Astrocyte (in vitro differentiated cells and primary cell): Measurements from ENCODE around the gene MYRIP. TPM values are rescaled to one million over a fixed set of nuclear protein-coding genes. Genes with fewer than 3 reads are reported as not detected.
A peak's percentile ranks its signal among the peaks of the same experiment; 100 is the strongest.

Experiments used
- DNase-seq: peaks from one replicate; pipeline ENCODE4 v3.0.0-alpha.2; 2010; ENCODE audit warnings: low read depth
- FAIRE-seq: peaks from 2 replicates; lab custom pipeline; 2011; peaks lifted over from hg19 to GRCh38; lab: Jason Lieb, UNC
- H2AFZ ChIP-seq: 2 replicates; pipeline ENCODE4 v1.6.0; 2012; ENCODE audit warnings: low read depth, low read length, inconsistent platforms
- H3K27ac ChIP-seq: 2 replicates; pipeline ENCODE4 v1.5.1; 2011; ENCODE audit warnings: low read depth, low read length, inconsistent platforms
- H3K27me3 ChIP-seq: 2 replicates; pipeline ENCODE4 v1.6.0; 2011; ENCODE audit warnings: low read length, inconsistent platforms; ENCODE audit not compliant: insufficient read depth
- H3K36me3 ChIP-seq: 2 replicates; pipeline ENCODE4 v1.5.1; 2011; ENCODE audit warnings: low read length, inconsistent platforms; ENCODE audit not compliant: insufficient read depth
- H3K4me1 ChIP-seq: 2 replicates; pipeline ENCODE4 v1.5.1; 2011; ENCODE audit warnings: low read length, inconsistent platforms; ENCODE audit not compliant: insufficient read depth
- H3K4me2 ChIP-seq: 2 replicates; pipeline ENCODE4 v1.6.0; 2012; ENCODE audit warnings: low read length, inconsistent platforms
- H3K4me3 ChIP-seq: 2 replicates; pipeline ENCODE4 v1.5.1; 2011; ENCODE audit warnings: low read depth, mild to moderate bottlenecking, low read length, inconsistent platforms; ENCODE audit not compliant: insufficient read depth
- H3K79me2 ChIP-seq: 2 replicates; pipeline ENCODE4 v1.6.0; 2012; ENCODE audit warnings: mild to moderate bottlenecking, low read length, inconsistent platforms; ENCODE audit not compliant: insufficient read depth
- H3K9ac ChIP-seq: 2 replicates; pipeline ENCODE4 v1.6.0; 2012; ENCODE audit warnings: mild to moderate bottlenecking, low read length, inconsistent platforms
- H3K9me3 ChIP-seq: 2 replicates; pipeline ENCODE4 v1.5.1; 2012; ENCODE audit warnings: low read depth, mild to moderate bottlenecking, low read length, inconsistent platforms; ENCODE audit not compliant: insufficient read depth
- H4K20me1 ChIP-seq: 2 replicates; pipeline ENCODE4 v1.6.0; 2012; ENCODE audit warnings: low read length, inconsistent platforms; ENCODE audit not compliant: insufficient read depth
- H3K27ac Mint-ChIP-seq: one replicate; pipeline ENCODE4 v1.8.0; 2021; ENCODE audit warnings: mild to moderate bottlenecking, mixed read lengths; ENCODE audit not compliant: unreplicated experiment
- H3K27me3 Mint-ChIP-seq: one replicate; pipeline ENCODE4 v1.8.0; 2021; ENCODE audit warnings: low read depth, mixed read lengths; ENCODE audit not compliant: unreplicated experiment
- H3K36me3 Mint-ChIP-seq: one replicate; pipeline ENCODE4 v1.8.0; 2021; ENCODE audit warnings: low read depth, mixed read lengths; ENCODE audit not compliant: unreplicated experiment
- H3K4me1 Mint-ChIP-seq: one replicate; pipeline ENCODE4 v1.8.0; 2021; ENCODE audit warnings: low read depth, mixed read lengths; ENCODE audit not compliant: unreplicated experiment
- H3K4me3 Mint-ChIP-seq: one replicate; pipeline ENCODE4 v1.8.0; 2021; ENCODE audit warnings: mild to moderate bottlenecking, moderate library complexity, mixed read lengths; ENCODE audit not compliant: unreplicated experiment
- H3K9me3 Mint-ChIP-seq: one replicate; pipeline ENCODE4 v1.8.0; 2021; ENCODE audit warnings: mild to moderate bottlenecking, mixed read lengths; ENCODE audit not compliant: unreplicated experiment
- EZH2 ChIP-seq: IDR thresholded peaks from 2 replicates; pipeline ENCODE4 v1.6.1; 2012; ENCODE audit warnings: mild to moderate bottlenecking, low read length, inconsistent platforms; ENCODE audit not compliant: insufficient read depth
- total RNA-seq: library from RNA; stranded (reverse); gene quantifications from 2 replicates; pipeline ENCODE4 v1.2.1, GENCODE V29; 2021
- TF ChIP-seq, protein P1 (sequence below): IDR thresholded peaks from 2 replicates; pipeline ENCODE4 v1.5.1; 2011; ENCODE audit warnings: low read depth, mild to moderate bottlenecking, inconsistent platforms, low read length, moderate library complexity; ENCODE audit not compliant: insufficient read depth

Gene MYRIP
- total RNA-seq, 1 donor from 2014 or later = 0.07 TPM

DNA sequence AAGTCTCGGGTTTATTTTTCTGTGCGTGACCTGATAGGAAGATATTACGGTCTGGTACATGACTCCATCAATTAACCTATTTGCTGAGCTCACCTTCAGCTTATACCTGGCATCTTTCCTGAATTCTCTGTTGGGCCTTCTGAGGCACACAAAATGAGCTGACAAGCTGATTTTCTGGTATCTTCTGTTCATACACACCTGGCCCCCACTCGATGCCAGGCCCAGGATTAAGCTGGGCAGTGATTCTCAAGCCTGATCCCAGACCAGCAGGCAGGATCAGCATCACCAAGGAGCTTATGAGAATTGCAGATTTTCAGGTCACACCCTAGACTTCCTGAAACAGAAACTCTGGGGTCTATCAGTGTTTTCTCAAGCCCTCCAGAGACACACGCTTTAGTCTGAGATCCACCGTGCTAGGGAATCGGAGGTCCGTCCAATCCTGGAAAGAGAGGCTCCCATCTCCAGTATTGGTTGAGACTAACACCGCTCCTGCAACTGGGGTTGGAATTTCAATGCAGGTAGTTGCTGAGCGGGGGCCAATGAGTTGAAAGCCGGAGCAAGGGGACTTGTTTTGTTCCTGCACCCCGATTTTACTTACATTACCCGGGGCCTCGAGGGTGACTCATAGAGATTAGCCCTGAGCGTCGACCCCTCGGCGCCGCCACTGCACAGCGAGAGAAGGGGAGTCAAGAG lies 499.5 kb downstream of the MYRIP start:
- FAIRE-seq = no peak
- peaks cover 3% of the 10 kb centered on the region for H4K20me1 ChIP-seq
- H3K4me1 ChIP-seq = peaks cover 13% of the 10 kb centered on the region
- peak overlapping the region; percentile 99 for H3K4me3 Mint-ChIP-seq
- H3K27ac ChIP-seq = peak overlapping the region; percentile 5
- no peaks in the 10 kb centered on the region for H3K27me3 Mint-ChIP-seq
- peaks cover 10% of the 10 kb centered on the region for H3K4me1 Mint-ChIP-seq
- H3K36me3 Mint-ChIP-seq = peaks cover 8% of the 10 kb centered on the region
- peaks cover 19% of the 10 kb centered on the region for H3K36me3 ChIP-seq
- peak overlapping the region; percentile 98 for H3K9ac ChIP-seq
- H3K79me2 ChIP-seq = peaks cover 24% of the 10 kb centered on the region
- H3K4me2 ChIP-seq = peak overlapping the region; percentile 81
- no peaks in the 10 kb centered on the region for H3K9me3 Mint-ChIP-seq
- H3K27ac Mint-ChIP-seq = peak overlapping the region; percentile 48
- TF ChIP-seq, protein P1, sequence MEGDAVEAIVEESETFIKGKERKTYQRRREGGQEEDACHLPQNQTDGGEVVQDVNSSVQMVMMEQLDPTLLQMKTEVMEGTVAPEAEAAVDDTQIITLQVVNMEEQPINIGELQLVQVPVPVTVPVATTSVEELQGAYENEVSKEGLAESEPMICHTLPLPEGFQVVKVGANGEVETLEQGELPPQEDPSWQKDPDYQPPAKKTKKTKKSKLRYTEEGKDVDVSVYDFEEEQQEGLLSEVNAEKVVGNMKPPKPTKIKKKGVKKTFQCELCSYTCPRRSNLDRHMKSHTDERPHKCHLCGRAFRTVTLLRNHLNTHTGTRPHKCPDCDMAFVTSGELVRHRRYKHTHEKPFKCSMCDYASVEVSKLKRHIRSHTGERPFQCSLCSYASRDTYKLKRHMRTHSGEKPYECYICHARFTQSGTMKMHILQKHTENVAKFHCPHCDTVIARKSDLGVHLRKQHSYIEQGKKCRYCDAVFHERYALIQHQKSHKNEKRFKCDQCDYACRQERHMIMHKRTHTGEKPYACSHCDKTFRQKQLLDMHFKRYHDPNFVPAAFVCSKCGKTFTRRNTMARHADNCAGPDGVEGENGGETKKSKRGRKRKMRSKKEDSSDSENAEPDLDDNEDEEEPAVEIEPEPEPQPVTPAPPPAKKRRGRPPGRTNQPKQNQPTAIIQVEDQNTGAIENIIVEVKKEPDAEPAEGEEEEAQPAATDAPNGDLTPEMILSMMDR = no peak
- no peak for TF ChIP-seq EZH2
- peak overlapping the region; percentile 91 for H2AFZ ChIP-seq
- no peaks in the 10 kb centered on the region for H3K27me3 ChIP-seq
- H3K9me3 ChIP-seq = no peaks in the 10 kb centered on the region
- H3K4me3 ChIP-seq = peak overlapping the region; percentile 90
- no peak for DNase-seq

DNA sequence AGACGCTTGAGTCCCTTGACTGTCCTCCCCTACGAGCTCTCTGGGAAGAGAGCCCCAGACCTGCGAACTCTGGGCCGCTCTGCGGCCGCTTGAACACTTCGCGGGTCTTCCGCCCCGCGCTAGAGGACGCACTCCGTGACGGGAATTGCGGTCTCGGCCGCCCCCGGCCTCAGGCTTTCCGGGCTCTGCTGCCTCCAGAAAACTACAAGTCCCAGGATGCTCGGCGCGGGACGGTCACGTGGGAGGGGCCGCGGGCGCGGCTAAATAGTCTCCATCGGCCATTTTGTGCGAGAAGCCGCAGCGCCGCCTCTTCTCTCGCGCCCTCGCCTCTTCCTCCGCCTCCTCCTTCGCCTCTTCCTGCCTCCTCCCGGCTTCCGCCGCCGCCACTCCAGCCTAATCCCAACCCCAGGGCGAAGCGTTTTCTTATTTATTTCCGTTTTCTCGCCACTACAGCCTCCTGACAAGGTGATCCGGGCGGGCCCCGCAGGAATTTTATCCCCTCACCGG lies 500.1 kb downstream of the MYRIP start, which contains the start of gene EIF1B:
TSS of gene EIF1B (plus strand) at position 290 of the 507 bp plus-strand sequence. CDS start 235 bp downstream, outside the sequence.
- Histone ChIP-seq H3K9ac (peak within 1 kb of the TSS; percentile 98), H3K36me3 (peaks cover 23% of the 10 kb centered on the region), H3K27ac (peak within 1 kb of the TSS; percentile 90), H3K79me2 (peaks cover 24% of the 10 kb centered on the region), H4K20me1 (peaks cover 3% of the 10 kb centered on the region), H3K4me2 (peak within 1 kb of the TSS; percentile 85), H3K4me1 (peaks cover 13% of the 10 kb centered on the region), H3K4me3 (peak within 1 kb of the TSS; percentile 90), H3K27me3 (no peaks in the 10 kb centered on the region), H3K9me3 (no peaks in the 10 kb centered on the region), H2AFZ (peak within 1 kb of the TSS; percentile 91)
- peaks cover 9% of the 10 kb centered on the region for H3K36me3 Mint-ChIP-seq
- H3K27me3 Mint-ChIP-seq = no peaks in the 10 kb centered on the region
- FAIRE-seq (no peak), DNase-seq (peak; percentile 88)
- H3K4me3 Mint-ChIP-seq = peak within 1 kb of the TSS; percentile 99
- H3K27ac Mint-ChIP-seq = peak within 1 kb of the TSS; percentile 99
- TF ChIP-seq, protein P1 = peak; percentile 71
- TF ChIP-seq EZH2 = no peak
- no peaks in the 10 kb centered on the region for H3K9me3 Mint-ChIP-seq
- H3K4me1 Mint-ChIP-seq = peaks cover 10% of the 10 kb centered on the region
